GM12873 (cell line): ENCODE measurements around the gene SRSF8.

Source experiments
- TF ChIP-seq, protein P1 (sequence below): IDR thresholded peaks from 2 replicates; pipeline ENCODE4 v1.5.1; 2012; ENCODE audit warnings: low read depth, mild to moderate bottlenecking, moderate library complexity, low read length, control low read depth; ENCODE audit not compliant: insufficient read depth; ENCODE audit errors: missing control alignments

The SRSF8 gene

DNA sequence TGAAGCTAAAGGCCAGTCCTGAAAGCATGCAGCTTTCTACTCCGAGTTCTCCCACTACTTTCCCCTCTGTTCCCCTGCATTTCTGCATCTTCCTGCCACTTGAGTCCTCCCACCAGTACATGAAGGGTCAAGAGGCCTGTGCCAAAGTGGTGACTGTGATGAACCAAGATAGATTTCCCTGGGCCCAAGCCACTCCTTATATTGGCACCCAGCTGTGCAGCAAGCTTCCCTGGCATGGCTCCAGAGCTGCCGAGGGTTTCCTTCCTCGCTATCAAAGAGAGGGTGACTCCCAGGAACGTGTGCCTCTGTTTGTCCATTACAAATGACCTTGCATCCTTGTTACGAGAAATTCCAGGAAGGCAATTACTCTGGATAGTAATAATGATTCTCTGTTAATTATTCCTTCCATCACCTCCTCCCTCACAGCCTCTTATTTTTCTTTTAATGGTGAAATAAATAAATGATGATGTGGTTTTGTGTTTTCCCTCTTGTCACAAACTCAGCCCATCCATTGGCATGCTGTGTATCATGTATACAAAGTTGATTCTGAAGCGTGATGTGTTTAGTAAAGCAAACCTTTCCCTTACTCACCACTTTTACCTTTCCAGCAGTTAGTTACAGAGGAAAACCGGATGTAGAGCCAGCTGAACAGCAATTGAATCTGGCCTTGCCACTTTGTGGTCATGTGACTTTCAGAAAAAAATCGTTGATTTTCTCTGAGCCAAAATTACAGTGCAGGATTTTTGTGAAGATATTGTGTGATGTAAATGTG, 8.3 kb downstream of the SRSF8 start:
- TF ChIP-seq, protein P1, sequence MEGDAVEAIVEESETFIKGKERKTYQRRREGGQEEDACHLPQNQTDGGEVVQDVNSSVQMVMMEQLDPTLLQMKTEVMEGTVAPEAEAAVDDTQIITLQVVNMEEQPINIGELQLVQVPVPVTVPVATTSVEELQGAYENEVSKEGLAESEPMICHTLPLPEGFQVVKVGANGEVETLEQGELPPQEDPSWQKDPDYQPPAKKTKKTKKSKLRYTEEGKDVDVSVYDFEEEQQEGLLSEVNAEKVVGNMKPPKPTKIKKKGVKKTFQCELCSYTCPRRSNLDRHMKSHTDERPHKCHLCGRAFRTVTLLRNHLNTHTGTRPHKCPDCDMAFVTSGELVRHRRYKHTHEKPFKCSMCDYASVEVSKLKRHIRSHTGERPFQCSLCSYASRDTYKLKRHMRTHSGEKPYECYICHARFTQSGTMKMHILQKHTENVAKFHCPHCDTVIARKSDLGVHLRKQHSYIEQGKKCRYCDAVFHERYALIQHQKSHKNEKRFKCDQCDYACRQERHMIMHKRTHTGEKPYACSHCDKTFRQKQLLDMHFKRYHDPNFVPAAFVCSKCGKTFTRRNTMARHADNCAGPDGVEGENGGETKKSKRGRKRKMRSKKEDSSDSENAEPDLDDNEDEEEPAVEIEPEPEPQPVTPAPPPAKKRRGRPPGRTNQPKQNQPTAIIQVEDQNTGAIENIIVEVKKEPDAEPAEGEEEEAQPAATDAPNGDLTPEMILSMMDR = no peak

DNA sequence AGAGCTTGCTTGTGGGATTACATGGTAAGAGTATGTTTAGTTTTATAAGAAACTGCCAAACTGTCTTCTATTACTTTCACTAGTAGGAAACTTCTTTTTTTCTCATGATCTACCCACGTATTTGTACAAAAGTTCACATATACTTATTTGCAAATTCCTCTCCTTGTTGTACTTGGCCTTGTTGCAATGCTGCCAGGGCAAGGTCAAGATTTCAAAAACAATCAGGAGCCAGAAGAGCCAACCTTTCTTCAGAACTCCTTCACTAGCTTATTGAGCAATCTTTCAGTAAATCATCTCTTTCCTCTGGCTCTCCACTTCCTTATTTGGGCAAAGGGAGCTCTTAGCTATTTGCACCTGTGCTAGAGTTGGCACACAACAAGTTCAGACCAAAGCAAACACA, 9.7 kb downstream of the SRSF8 start:
- TF ChIP-seq, protein P1 = no peak

DNA sequence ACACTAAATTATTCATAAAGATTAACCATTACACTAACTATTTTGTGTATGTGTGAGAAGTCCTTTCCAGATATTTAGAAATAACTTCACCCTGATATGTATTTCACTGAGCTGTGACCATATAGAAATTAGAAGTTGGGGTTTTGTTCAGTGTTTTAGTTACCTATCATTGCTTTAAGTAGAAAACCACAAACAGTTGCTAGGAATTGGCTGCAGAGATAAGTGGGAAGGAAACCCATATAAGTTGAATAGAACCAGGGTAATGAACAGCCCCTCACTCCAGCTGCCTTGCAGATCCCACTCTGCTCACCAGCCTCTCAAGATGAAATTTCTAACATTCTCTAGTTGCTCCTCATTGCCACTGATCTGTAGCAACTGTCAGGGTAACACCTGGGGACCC, 10.3 kb downstream of the SRSF8 start:
- TF ChIP-seq, protein P1 = no peak

DNA sequence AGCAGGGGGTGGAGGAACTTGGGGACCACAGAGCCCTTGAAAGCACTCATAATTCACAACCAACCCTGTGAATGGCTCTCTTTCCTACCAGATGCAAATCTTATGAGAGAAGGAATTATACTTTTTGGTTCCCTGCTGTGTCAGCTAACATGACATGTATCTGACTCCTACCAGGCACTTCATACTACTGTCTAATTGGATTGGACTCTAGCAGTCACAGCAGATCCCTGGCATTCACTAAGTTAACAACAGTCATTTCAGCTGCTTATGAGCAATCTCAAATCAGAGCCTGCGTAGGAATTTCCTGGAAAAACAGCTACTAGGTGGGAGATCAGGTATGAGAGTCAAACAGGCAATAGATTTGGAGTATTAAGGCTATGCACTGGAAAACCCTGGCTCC, 11.8 kb downstream of the SRSF8 start:
- TF ChIP-seq, protein P1 = no peak

DNA sequence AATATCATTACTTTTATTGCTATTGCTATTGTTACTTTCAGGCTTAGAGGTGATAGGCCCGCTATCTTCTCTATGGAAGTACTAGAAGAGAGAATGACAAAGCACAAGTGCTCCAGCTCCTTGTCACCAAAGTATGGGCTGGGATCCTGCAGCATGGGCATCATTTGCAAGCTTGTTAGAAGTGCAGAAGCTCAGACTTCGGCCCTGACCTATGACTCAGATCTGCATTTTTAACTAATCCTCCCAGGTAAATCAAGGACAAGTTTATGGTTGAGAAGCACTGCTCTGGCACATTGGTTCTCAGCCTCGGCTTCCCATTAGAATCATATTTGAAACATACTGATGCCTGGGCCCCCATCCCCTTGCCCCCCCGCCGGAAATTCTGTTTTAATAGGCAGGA, 14.3 kb downstream of the SRSF8 start:
- TF ChIP-seq, protein P1 = no peak

DNA sequence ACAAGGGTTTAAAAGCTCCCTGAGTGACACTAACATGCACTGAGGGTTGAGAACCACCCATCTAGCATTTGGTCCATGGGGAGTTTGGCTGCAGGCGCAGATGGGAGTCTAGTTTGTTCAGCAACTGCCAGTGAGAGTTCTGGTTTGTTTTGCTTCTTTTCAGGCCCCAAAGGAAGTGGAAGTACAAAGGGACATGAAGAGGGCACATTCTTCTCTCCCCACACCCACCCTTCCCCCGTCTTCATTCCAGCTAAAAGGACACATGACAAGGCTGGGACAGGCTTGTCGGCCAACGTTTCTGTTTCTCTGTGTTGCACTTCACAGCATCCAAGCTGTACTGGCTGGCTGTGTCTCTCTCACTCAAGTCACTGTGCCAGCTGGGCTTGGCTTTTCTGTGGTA, 14.7 kb downstream of the SRSF8 start:
- TF ChIP-seq, protein P1 = no peak

DNA sequence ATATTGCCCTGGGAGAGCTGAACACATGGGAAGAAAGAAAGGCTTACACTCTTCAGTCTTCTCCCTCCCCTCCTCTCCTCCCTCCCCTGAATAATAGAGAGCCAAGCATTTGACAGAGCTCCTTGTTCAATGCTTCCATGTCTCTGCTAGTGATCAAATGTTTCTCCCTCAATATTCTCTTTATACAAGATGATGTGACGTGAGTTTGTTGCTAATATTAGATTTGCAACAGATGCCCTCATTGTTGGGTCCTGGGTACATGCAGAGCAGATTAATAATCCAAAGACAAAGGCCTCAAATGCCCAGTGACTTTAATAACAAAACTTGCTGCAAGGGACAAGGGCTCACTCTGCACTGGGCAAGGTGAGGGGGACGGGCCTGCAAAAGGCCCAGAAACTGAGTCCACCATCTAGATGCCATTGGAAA, 15.9 kb downstream of the SRSF8 start:
- TF ChIP-seq, protein P1 = no peak
